ENCODE results near the gene ST8SIA1.
"Not testable (repeated sequence)": the region's sequence is repeated elsewhere in the genome, so short reads cannot be mapped to it uniquely, and the experiment has no call there.

The ST8SIA1 gene

GRCh38 chr12:22149286-22149685 lies 185.2 kb downstream of the ST8SIA1 start:
- not testable (repeated sequence) for FAIRE-seq

GRCh38 chr12:22146686-22147085 lies 187.8 kb downstream of the ST8SIA1 start:
- not testable (repeated sequence) for FAIRE-seq

Data from A204.1 (cell line).